ENCODE measurements around the gene ST7.

ST7 gene

DNA sequence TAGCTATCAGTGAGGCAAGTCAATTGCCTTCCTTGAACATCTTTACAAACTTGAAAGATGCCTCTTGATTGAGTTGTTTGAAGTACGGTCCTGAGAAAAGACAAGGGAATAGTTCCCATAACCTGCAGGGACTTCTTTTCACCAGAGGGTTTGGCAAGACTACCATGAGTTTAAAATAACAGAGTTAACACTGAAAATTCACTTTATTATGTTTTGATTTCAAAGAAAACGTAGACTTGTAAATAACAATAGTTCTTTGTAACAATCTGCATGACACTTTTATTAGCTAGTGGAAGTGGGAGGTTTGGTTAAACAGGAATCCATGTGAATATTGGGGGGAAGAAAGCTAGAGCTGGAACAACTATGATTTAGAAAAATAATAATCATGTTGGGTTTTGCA is 320.0 kb downstream of the ST7 start:
- no peak for DNase-seq (ENCODE audit: low spot score)

DNA sequence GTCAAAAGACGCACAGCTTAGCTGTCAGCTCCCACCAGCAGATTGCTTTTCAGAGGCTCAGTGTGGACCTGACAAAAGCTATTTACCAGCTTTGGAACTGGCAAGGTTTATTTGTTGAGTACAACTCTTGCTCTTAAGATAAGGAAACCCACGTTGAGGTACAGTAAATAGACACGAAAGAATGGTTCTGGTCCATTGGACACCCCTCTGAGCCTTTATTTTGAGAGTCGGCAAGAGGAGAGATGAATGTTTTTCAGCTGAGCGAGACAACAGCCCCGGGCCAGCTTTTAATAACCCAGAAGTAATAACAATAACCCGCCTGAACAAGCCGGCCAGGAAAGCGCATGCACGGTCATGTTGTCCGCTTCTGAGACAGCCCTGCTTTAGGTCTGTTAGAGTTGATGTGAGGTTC is 320.5 kb downstream of the ST7 start:
- no peak for DNase-seq (ENCODE audit: low spot score)

DNA sequence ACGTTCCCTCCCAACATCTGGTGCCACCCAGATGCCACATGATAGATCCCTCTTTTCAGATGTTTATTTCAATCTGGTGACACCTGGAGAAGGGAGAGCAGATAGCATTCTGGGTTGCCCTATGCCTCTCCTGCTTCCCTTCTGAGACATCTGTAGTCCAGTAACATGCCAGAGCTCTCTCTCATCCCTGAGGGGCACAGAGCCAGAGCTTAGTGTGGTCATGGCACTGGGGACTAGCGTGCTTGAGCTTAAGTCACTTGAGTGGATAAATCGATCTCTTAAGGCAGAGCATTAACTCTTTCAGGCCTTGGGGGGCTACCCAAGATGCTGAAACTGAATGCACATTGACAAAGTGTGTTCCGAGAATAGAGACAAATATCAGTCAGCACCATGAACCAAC is 321.6 kb downstream of the ST7 start:
- DNase-seq (ENCODE audit: low spot score): no peak

DNA sequence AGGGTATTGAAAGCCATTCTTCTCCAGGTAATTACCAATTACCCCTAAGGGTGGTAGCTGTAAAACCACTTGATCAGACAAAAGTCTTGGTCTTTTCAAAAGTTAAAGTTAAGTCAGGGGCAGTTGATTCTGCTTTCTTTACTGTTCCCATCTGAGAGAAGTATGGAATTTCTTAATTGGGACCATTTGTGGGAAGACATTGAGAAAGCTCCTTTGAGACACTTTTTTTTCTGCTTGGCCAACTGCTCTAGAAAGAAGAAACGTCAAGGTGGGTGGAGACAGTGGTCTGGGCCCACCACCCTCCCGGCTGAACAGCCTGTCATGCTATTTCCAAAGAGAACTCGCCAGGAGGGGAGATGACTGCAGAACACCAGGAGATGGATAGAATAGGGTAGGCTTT is 324.3 kb downstream of the ST7 start:
- no peak for DNase-seq (ENCODE audit: low spot score)

DNA sequence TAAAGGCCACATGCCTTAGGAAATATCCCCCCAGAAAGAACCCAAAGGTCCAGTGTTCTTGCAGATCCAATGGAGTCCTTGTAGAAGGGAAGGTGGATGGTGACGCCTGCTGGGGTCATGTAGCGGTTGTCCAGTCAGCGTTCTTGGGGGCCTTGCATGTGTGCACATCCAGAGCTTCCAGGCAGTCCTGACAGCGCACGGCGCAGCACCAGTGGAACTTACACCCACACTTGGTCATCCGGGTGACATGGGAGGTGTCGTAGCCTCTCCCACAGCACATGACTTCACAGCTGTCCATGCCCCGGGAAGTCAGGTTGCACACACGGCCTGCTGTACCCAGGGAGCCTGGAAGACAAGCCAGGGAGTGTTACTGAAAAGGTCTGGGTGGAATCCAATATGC is 324.7 kb downstream of the ST7 start:
- DNase-seq (ENCODE audit: low spot score): no peak

DNA sequence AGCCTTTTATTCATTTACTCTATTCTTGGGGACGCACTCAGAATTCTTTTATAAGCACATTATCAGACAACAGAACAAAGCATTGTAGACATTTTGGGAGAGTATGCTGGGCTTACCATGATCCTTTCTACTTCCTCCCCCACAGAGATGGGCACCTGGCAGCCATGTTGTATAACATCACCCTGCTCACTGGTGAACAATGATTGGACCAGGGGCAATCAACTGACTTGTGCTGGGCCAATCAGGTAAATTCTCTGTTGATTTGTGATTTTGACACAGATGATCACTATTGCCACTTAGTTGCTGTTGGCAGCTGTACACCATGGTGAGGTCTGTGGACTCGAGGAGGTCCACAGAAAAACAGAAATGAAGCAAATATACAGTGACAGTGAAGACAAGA is 325.9 kb downstream of the ST7 start:
- DNase-seq (ENCODE audit: low spot score): no peak

Measured in CD4-positive, alpha-beta T cell treated with Interleukin-15 for 4 hours (primary cell).